HAP-1 (cell line): ENCODE data around the gene ALDH3A2.

ENCODE experiments used
- DNase-seq, 2 experiments: peaks; one replicate each; pipeline ENCODE4 v3.0.0-alpha.2; 2016 to 2020; ENCODE audit warnings: low spot score in 2 of 2
- H3K27me3 ChIP-seq: fragments of 250-450 bp; sonication (Bioruptor Pico); 2 replicates; pipeline ENCODE4 v1.5.1; 2020; ENCODE audit warnings: low read depth, mild to moderate bottlenecking, moderate library complexity
- H3K36me3 ChIP-seq: fragments of 250-450 bp; sonication (Bioruptor Pico); replicated peaks from 2 replicates; pipeline ENCODE4 v1.5.1; 2020; ENCODE audit warnings: mild to moderate bottlenecking
- H3K4me1 ChIP-seq: fragments of 250-450 bp; sonication (Bioruptor Pico); 2 replicates; pipeline ENCODE4 v1.5.1; 2020; ENCODE audit warnings: mild to moderate bottlenecking
- H3K4me3 ChIP-seq: fragments of 250-450 bp; sonication (Bioruptor Pico); 2 replicates; pipeline ENCODE4 v1.5.1; 2020; ENCODE audit warnings: mild to moderate bottlenecking, moderate library complexity
- H3K9me3 ChIP-seq: fragments of 250-450 bp; sonication (Bioruptor Pico); 2 replicates; pipeline ENCODE4 v1.5.1; 2020; ENCODE audit warnings: mild to moderate bottlenecking, moderate library complexity
- in situ Hi-C: fragments of 300-500 bp; cut with MboI; formaldehyde crosslinking; loops from 3 replicates; pipeline ENCODE4 v1.14.3; 2020; ENCODE audit warnings: low sequenced_read_pairs, inconsistent platforms, mixed read lengths

The ALDH3A2 gene

GRCh38 chr17:19706791-19707727, 58.5 kb downstream of the ALDH3A2 start:
- no peaks in the 10 kb centered on the region for H3K36me3 ChIP-seq
- DNase-seq = peak; percentile 63 to 66
- peaks cover 11% of the 10 kb centered on the region for H3K4me1 ChIP-seq
- H3K27me3 ChIP-seq = no peaks in the 10 kb centered on the region
- in situ Hi-C loops = no loop called here
- H3K9me3 ChIP-seq = no peaks in the 10 kb centered on the region
- no peak overlapping the region for H3K4me3 ChIP-seq

DNA sequence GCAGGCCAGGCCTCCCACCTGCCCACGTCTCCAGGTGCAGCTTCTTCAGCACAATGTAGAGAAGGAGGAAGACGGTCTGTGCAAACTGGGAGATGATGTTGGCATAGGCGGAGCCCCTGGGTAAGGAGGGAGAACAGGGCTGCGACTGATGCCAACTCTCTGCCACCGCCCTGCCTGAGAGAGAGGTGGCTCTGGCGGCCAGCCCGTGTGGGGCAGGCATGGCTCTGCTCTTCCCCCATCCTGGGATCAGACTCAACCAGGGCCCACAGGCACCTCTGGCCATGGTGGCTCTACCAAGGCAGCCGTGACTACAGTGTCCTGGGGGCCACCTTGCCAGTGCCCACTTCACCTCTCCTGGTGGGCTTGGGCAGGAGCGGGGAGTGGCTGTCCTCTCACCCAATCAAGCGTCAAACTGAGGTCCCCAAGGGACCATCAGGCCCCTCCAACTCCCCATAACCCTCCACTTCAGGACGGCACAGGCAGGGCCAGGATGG, 59.2 kb downstream of the ALDH3A2 start:
- H3K27me3 ChIP-seq = no peaks in the 10 kb centered on the region
- H3K9me3 ChIP-seq = no peaks in the 10 kb centered on the region
- no peaks in the 10 kb centered on the region for H3K36me3 ChIP-seq
- no peak overlapping the region for H3K4me3 ChIP-seq
- peaks cover 11% of the 10 kb centered on the region for H3K4me1 ChIP-seq
- in situ Hi-C loops = no loop called here
- DNase-seq = no peak

DNA sequence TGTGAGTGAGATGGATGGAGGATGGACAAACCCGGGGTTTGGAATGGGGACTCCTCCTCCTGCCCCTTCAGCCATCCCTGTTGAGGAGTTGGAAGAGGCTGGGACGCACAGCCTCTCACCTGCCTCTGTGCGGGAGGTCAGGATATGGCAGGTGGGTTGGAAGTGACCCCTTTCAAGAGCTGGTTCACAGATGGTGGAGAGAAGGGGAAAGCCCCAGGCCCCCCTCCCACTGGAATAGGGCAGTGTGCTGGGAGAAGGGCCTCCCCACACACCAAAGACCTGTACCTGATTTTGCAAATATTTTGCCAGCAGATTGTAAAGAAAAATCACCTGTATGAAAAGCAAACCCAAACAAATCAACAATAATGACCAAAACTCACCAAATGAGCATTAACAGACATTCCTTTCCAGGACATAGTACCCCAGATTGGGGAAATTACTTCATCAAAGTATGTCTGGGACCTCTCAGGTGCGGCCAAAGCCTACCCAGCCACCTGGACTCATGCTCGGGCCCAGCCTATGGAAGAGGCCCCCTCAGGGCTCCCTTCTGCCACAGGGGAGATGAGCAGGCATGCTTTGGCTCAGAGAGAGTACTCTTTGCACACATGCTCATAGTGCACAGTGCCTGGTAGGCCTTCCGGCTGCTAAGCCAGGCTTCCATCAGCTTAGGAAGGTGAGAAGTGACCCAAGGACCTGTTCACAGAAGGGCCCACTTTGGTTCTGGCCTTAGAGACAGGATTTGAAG, 60.1 kb downstream of the ALDH3A2 start:
- Histone ChIP-seq H3K4me3 (no peak overlapping the region), H3K36me3 (no peaks in the 10 kb centered on the region), H3K4me1 (peaks cover 11% of the 10 kb centered on the region), H3K27me3 (no peaks in the 10 kb centered on the region), H3K9me3 (no peaks in the 10 kb centered on the region)
- in situ Hi-C loops = no loop called here
- no peak for DNase-seq

- no peaks in the 10 kb centered on the region for H3K36me3 ChIP-seq
- H3K9me3 ChIP-seq = no peaks in the 10 kb centered on the region
- H3K27me3 ChIP-seq = no peaks in the 10 kb centered on the region
- H3K4me1 ChIP-seq = peaks cover 11% of the 10 kb centered on the region
- H3K4me3 ChIP-seq = no peak overlapping the region
- no peak for DNase-seq
- in situ Hi-C loops = no loop called here
Observed at GRCh38 chr17:19709841-19710240, 61.3 kb downstream of the ALDH3A2 start.

GRCh38 chr17:19712436-19713004, 64.0 kb downstream of the ALDH3A2 start:
- DNase-seq = no peak
- Histone ChIP-seq H3K4me1 (peaks cover under 1% of the 10 kb centered on the region; the same call in 1 of the 2 replicates), H3K9me3 (no peaks in the 10 kb centered on the region), H3K27me3 (no peaks in the 10 kb centered on the region), H3K36me3 (no peaks in the 10 kb centered on the region), H3K4me3 (no peak overlapping the region)
- in situ Hi-C loops = no loop called here

- DNase-seq = peak in 1 of 2 experiments; percentile 31
- in situ Hi-C loops = no loop called here
- Histone ChIP-seq H3K9me3 (no peaks in the 10 kb centered on the region), H3K4me1 (no peaks in the 10 kb centered on the region), H3K4me3 (no peak overlapping the region), H3K27me3 (no peaks in the 10 kb centered on the region), H3K36me3 (no peaks in the 10 kb centered on the region)
Observed at GRCh38 chr17:19713462-19713861, 64.9 kb downstream of the ALDH3A2 start.

DNA sequence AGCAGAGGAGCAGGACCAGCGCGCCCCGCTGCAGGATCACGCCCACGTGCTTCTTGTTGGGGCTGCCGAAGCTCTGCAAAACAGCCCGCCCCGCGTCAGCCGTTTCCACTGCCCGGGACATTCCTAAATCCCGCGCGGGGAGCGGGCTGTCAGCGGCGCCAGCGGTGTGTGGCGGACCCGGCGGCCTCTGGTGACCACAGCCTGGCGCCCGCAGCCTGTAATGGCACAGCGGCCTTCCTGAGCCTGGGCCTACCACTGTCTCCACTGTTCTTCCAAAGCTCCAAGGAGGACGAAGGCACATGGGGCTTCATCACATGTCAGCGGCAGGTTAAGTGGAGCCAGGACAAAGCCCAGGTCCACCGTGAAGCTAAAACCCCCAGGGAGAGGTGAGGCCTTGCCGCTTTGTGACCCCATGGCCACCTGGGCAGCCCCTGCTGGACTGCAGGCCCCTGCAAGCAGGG, 65.4 kb downstream of the ALDH3A2 start:
- no peaks in the 10 kb centered on the region for H3K36me3 ChIP-seq
- in situ Hi-C loops = no loop called here
- no peaks in the 10 kb centered on the region for H3K27me3 ChIP-seq
- no peak overlapping the region for H3K4me3 ChIP-seq
- no peaks in the 10 kb centered on the region for H3K9me3 ChIP-seq
- H3K4me1 ChIP-seq = no peaks in the 10 kb centered on the region
- DNase-seq = no peak

GRCh38 chr17:19714542-19715411, 66.2 kb downstream of the ALDH3A2 start:
- DNase-seq = no peak
- Histone ChIP-seq H3K36me3 (no peaks in the 10 kb centered on the region), H3K27me3 (no peaks in the 10 kb centered on the region), H3K9me3 (no peaks in the 10 kb centered on the region), H3K4me1 (no peaks in the 10 kb centered on the region), H3K4me3 (no peak overlapping the region)
- in situ Hi-C loops = no loop called here

DNA sequence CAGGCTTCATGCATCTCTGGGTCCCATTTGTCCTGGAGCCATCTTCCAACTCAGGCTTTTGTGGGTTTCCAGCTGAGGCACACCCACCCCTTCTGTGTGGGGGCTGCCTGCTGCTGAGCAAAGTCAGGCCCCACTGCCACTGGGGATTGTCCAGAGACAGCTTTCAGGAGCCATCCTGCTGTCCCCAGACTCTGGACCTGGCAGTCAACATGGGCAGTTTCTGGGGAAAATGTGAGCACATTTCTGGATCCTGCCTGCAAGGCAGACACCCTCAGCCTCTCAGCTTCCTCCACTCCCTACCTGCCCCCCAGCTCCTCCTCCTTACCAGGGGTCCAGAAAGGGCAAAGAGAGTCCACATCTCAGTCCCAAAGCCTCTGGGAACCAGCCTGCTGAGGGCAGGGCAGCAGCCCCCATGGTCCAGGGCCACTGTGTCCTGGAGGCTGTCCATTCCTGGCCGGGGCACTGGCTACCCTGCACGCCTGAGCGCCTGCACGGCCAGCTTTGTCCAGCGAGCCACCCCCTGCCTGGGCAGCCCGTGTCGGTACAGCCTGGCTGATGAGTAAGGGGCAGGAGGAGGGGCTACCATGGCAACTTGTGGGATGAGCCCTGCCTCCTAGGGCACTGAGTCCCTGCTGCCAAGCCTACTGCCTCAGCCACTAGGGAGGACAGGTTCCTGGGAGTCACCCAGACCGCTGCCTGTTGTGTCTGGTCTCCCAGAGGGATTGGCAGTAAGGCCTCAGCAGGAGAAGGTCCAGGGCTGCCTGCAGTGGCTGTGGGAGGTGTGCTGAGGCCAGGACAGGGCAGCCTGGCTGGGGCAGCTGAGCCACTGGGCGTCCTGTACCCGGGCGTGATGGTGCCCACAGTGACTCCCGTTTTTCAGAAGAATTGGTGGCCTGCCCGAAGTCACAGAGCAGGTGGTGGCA, 67.8 kb downstream of the ALDH3A2 start, which contains the start of gene SLC47A2:
Gene SLC47A2, minus strand, starts transcription at position 477 of the 923 bp plus-strand sequence. Its CDS starts 29 bp downstream, at position 448.
- no peak for DNase-seq
- in situ Hi-C loops = no loop called here
- Histone ChIP-seq H3K4me3 (no peak within 1 kb of the TSS), H3K36me3 (no peaks in the 10 kb centered on the region), H3K4me1 (no peaks in the 10 kb centered on the region), H3K27me3 (no peaks in the 10 kb centered on the region), H3K9me3 (no peaks in the 10 kb centered on the region)

DNA sequence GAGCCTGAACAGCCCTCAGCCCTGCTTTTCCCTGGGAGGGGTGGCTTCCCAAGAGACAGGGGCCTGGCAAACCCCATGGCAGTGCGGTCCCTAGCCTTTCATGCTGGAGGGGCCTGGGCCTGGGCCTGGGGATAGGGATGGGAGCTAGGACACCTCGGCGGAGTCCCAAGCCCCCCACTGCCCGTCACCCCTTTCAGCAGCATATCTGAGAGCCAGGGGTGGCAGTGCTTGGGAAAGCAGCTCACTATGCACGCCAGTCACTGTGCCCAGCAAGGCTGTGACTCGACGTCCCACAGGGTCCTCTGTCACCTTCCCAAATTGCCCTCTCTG, 68.4 kb downstream of the ALDH3A2 start:
- DNase-seq = no peak
- no peaks in the 10 kb centered on the region for H3K27me3 ChIP-seq
- H3K4me3 ChIP-seq = no peak overlapping the region
- no peaks in the 10 kb centered on the region for H3K9me3 ChIP-seq
- no peaks in the 10 kb centered on the region for H3K4me1 ChIP-seq
- no peaks in the 10 kb centered on the region for H3K36me3 ChIP-seq
- in situ Hi-C loops = no loop called here

GRCh38 chr17:19717411-19717908, 68.9 kb downstream of the ALDH3A2 start:
- no peak overlapping the region for H3K4me3 ChIP-seq
- no peaks in the 10 kb centered on the region for H3K36me3 ChIP-seq
- H3K4me1 ChIP-seq = no peaks in the 10 kb centered on the region
- DNase-seq = no peak
- no peaks in the 10 kb centered on the region for H3K27me3 ChIP-seq
- in situ Hi-C loops = no loop called here
- no peaks in the 10 kb centered on the region for H3K9me3 ChIP-seq

GRCh38 chr17:19718041-19718612, 69.6 kb downstream of the ALDH3A2 start:
- no peak for DNase-seq
- H3K36me3 ChIP-seq = no peaks in the 10 kb centered on the region
- in situ Hi-C loops = no loop called here
- no peak overlapping the region for H3K4me3 ChIP-seq
- H3K9me3 ChIP-seq = no peaks in the 10 kb centered on the region
- H3K27me3 ChIP-seq = no peaks in the 10 kb centered on the region
- H3K4me1 ChIP-seq = no peaks in the 10 kb centered on the region
